AG10803 (cell line): ENCODE data around the gene RAB7A.

Experiments used
- DNase-seq: peaks from one replicate; pipeline ENCODE4 v3.0.0; 2010; ENCODE audit warnings: low read depth
- H3K4me3 ChIP-seq: 2 replicates; pipeline ENCODE4 v1.5.1; 2011; ENCODE audit warnings: mild to moderate bottlenecking, low read length, control low read depth
- TF ChIP-seq, protein P1 (sequence below): conservative IDR thresholded peaks from 2 replicates; pipeline ENCODE4 v1.5.1; 2011; ENCODE audit warnings: mild to moderate bottlenecking, low read length, control low read depth, inconsistent platforms

RAB7A gene

DNA sequence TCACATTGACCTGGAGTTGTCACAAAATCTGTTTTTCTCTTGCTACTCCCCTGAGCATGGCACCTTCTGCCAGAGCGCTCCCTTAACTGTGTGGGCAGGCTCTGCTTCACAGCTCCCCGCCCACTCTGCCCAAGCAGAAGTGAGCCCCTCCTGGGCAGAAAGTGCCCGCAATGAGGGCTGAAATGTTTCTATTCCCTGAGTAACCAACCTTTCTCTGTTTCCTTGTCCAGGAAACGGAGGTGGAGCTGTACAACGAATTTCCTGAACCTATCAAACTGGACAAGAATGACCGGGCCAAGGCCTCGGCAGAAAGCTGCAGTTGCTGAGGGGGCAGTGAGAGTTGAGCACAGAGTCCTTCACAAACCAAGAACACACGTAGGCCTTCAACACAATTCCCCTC lies 87.1 kb downstream of the RAB7A start:
- no peak overlapping the region for H3K4me3 ChIP-seq
- DNase-seq = no peak
- TF ChIP-seq, protein P1, sequence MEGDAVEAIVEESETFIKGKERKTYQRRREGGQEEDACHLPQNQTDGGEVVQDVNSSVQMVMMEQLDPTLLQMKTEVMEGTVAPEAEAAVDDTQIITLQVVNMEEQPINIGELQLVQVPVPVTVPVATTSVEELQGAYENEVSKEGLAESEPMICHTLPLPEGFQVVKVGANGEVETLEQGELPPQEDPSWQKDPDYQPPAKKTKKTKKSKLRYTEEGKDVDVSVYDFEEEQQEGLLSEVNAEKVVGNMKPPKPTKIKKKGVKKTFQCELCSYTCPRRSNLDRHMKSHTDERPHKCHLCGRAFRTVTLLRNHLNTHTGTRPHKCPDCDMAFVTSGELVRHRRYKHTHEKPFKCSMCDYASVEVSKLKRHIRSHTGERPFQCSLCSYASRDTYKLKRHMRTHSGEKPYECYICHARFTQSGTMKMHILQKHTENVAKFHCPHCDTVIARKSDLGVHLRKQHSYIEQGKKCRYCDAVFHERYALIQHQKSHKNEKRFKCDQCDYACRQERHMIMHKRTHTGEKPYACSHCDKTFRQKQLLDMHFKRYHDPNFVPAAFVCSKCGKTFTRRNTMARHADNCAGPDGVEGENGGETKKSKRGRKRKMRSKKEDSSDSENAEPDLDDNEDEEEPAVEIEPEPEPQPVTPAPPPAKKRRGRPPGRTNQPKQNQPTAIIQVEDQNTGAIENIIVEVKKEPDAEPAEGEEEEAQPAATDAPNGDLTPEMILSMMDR = no peak

DNA sequence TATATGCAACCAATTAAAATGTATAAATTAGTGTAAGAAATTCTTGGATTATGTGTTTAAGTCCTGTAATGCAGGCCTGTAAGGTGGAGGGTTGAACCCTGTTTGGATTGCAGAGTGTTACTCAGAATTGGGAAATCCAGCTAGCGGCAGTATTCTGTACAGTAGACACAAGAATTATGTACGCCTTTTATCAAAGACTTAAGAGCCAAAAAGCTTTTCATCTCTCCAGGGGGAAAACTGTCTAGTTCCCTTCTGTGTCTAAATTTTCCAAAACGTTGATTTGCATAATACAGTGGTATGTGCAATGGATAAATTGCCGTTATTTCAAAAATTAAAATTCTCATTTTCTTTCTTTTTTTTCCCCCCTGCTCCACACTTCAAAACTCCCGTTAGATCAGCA lies 88.1 kb downstream of the RAB7A start:
- TF ChIP-seq, protein P1 = no peak
- no peak overlapping the region for H3K4me3 ChIP-seq
- no peak for DNase-seq

DNA sequence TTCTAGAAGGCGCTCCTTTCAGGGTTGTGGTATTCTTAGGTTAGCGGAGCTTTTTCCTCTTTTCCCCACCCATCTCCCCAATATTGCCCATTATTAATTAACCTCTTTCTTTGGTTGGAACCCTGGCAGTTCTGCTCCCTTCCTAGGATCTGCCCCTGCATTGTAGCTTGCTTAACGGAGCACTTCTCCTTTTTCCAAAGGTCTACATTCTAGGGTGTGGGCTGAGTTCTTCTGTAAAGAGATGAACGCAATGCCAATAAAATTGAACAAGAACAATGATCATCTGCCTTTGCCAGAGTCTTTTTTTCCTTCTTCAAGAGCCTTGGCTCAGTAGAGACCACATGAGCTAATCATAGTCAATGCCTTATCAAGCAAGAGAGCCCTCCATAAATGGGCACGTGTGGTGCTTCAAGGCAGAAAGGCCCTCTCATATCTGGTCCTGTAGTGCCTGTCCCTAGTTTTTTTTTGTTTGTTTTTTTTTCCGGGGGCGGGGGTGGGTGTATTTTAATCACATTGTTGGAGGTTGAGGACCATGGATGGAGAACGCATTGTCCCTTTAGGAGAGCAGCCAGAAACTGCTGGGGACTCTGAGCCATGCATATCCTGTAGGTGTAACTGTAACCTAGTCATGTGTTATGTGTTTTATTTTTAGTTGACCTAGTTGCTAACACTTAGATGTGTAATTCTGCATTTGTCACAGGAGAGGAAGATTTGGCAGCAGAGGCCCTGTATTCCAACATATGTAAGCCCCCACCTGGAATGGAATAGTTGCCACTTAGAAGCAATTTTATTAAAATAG lies 88.7 kb downstream of the RAB7A start:
- DNase-seq = no peak
- TF ChIP-seq, protein P1 = no peak
- H3K4me3 ChIP-seq = no peak overlapping the region

DNA sequence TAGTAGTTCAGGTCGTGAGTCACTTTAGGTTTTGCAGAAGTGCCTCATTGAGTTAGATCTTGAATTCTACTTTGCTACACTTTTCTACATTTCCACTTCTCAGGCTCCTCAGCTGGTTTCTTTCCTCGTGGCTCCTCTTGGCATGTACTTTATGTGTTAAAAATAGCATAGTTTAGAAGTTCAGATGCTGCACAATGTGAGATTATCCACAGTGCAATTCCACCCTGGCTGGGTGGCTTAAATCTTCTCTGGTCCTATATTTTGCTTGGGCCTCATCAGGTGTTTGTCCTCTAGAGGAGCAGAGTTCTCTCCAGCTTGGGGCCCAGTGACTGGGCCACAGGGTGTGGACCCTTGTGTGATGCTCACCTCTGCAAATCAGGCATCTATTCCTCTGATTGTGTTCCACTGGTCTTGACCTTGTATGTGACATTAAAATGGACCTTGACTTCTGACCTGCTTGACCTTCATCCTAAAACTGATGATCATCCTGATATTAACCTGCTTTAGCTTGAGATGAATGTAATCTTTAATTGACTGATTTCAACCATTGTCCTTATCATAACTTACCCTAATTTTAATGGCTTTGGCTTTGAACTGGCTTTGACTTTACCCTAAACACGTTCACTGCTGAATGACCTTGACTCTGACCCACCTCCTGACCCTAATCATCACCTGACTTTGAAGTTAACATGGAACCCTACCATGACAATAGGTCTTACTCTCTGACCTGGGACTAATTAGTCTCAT lies 89.5 kb downstream of the RAB7A start:
- TF ChIP-seq, protein P1 = no peak
- no peak for DNase-seq
- H3K4me3 ChIP-seq = no peak overlapping the region

DNA sequence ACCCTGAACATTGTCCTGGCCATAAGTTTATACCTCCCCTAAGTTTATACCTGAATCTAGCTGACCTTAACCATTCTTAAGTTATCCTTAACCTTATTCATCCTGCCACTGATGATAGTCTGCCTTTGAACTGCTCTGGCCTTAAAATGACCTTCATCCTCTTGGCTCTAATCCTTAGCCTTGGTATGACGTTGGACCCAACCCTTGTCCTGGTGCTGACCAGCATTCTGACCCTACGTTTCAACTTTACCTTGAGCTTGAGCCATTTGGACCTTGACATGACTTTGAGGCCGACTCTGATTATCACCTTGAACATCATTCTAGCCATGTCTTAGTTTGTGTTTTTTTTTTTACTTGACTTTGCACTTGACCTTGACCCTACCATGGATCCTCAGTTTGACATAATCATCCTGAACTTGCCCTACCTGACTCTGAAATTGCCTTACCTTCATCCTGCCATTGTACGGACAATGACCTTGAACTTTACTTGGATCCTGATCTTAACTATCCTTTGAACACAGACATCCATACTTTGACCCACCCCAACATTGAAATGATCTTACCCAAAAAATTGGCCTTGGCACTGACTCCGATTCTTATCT lies 92.3 kb downstream of the RAB7A start:
- TF ChIP-seq, protein P1 = no peak
- no peak overlapping the region for H3K4me3 ChIP-seq
- DNase-seq = no peak

DNA sequence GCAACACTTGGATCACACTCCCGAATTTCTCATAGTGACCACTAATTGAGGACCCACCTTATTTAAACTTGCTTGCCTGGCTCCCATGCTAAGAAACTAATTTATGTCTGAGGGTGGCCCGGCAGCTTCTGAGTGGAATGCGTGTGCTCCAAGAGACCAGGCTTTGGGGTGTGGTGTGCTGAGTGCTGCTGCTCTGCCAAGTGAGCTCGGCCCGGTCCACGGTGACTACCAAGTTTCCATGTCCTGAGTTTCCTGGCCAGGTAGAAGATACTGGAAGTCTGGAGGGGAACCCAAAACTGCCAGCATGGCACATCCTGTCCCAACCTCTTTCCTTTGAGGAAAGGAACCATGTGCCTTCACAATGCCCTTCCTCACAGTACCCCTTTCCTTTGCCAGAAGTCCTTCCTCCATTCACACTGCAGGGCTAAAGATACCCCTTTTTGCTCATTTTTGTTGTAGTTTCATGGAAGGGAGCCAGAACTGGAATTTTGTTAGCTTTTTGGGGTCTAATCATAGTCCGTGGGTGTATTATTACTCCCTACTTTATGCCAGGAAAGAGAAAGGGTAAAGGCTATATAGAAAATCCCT lies 94.4 kb downstream of the RAB7A start:
- no peak overlapping the region for H3K4me3 ChIP-seq
- TF ChIP-seq, protein P1 = no peak

More for the DNA sequence above, 94.4 kb downstream of the RAB7A start:
- DNase-seq = no peak
